ENCODE data around the gene RAB11FIP4.

Gene RAB11FIP4

DNA sequence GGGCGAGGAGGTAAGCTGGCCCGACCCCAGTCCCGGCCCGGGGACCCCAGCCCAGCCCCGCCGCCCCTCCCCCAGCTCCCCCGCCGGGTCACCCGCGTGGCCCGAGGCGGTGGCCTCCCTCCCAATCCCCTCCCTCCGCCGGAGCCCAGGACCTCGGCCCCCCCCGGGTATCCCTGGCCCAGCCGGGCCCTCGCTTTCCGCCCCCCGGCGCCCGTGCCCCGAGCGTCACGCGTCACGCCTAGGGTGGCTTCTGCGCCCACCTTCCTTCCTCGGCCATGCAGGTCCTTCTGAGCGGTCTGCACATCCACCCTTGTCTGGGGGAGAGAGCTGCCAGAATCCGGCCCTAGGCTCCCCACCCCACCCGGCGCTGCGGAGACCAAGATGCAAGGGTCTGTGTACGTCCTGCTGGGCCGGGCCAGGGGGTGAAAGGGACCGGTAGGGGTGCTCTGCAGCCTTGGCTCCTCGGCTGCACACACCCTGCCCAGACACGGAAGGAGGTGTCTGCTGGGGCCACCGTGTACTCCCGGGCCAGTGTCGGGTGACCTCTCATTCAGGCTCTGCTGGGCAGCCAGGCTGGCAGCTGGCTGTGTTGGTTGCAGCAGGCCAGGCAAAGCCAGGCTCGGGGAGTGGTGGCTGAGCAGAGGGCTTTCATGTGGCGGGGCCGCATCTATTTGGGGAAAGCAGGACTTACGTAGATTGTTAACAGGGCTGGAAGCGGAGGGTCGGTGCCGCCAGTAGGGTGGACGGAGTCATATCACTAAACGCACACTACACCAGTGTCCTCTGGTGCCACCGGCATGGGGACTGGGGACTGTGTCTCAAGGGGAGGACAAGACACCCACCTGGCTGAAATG lies 754 bp downstream of the RAB11FIP4 start:
- no peak overlapping the region for H3K4me3 ChIP-seq (ENCODE audit: control insufficient read depth, low read depth, low read length)
- TF ChIP-seq, protein P1, sequence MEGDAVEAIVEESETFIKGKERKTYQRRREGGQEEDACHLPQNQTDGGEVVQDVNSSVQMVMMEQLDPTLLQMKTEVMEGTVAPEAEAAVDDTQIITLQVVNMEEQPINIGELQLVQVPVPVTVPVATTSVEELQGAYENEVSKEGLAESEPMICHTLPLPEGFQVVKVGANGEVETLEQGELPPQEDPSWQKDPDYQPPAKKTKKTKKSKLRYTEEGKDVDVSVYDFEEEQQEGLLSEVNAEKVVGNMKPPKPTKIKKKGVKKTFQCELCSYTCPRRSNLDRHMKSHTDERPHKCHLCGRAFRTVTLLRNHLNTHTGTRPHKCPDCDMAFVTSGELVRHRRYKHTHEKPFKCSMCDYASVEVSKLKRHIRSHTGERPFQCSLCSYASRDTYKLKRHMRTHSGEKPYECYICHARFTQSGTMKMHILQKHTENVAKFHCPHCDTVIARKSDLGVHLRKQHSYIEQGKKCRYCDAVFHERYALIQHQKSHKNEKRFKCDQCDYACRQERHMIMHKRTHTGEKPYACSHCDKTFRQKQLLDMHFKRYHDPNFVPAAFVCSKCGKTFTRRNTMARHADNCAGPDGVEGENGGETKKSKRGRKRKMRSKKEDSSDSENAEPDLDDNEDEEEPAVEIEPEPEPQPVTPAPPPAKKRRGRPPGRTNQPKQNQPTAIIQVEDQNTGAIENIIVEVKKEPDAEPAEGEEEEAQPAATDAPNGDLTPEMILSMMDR (conservative IDR thresholded peaks at IDR 0.05; ENCODE audit: control insufficient read depth, insufficient read depth, low read depth, low read length), result no peak
- DNase-seq (ENCODE audit: low read depth), result no peak

DNA sequence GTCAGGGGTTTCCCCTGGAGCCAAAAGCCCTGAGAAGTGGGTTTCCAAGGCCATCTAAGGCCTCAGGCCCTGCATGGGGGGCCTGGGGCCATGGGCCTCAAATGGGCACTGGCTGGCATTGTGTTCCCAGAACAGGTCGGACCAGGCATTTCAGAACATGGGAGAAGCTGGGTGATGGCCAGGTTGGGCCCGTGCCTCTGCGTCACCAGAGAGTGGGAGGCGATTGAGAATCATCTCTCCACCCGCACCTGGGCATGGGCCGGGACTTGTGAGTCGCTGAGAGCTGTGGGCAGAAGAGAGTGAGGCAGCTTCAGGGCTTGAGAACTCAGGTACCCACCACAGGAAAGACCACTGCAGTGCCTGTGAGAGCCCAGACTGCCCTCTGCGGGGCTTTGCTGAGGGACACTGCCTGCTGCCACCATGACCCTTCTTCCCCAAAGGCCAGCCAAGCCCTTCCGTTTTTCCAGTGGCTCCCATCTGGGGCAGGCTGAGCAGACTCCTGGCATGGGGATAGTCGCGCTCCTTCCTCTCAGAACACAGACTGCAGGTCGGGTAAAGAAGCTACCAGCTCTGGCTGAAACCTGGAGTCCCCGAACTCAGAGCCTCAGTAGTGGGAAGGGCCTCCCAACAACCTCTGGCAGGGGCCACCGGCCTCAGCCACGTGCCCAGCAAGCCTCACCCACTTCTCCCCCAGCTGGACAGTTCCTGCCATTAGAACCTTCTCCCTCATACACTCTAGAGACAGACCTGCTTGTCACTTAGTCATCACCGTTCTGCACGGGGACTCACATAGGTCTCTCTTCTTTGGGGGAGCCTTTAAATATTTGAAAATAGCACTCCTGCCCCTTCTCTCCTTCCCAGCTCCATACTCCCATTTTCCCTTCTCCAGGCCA lies 1.6 kb downstream of the RAB11FIP4 start:
- no peak overlapping the region for H3K4me3 ChIP-seq (ENCODE audit: control insufficient read depth, low read depth, low read length)
- TF ChIP-seq, protein P1 (conservative IDR thresholded peaks at IDR 0.05; ENCODE audit: control insufficient read depth, insufficient read depth, low read depth, low read length), result no peak
- DNase-seq (ENCODE audit: low read depth), result no peak

DNA sequence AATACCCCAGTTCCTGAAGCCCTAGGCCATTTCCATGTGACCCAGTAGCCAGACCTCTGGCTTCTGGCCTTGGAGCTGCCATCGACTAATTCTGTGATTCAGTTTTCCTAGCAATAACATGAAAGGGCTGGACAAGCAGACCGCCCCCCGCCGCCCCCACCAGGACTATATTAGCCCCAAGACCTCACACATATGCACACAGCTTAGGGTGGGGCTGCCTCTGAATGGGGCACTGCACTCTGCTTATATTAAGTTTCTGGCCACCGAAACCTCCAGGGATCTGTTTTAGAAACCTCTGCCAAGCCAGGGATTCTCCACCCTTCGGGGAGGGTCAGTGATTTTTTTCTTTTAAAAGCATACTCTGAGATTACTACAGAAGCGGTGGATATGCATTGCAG lies 2.3 kb downstream of the RAB11FIP4 start:
- H3K4me3 ChIP-seq (ENCODE audit: control insufficient read depth, low read depth, low read length), result no peak overlapping the region
- no peak for DNase-seq (ENCODE audit: low read depth)
- TF ChIP-seq, protein P1 (conservative IDR thresholded peaks at IDR 0.05; ENCODE audit: control insufficient read depth, insufficient read depth, low read depth, low read length), result no peak

DNA sequence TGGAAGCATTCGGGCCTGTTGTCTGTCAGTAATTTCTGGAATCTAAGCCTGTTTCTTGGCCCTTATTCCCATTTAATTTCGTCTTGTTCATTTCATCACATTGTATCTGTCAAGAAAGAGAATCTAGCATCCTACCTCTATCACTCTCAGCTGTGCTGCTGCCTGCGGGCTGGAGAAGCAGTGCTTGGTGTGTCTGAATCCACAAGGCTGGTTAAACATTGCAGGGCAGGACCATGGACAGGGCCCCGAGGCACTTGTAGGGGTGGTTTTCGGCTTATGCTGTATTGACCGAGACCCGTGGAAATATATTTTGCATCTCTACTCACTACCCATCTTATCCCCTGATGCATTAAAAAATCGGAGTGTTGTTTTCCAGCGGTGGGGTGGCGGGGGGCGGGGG lies 3.1 kb downstream of the RAB11FIP4 start:
- H3K4me3 ChIP-seq (ENCODE audit: control insufficient read depth, low read depth, low read length), result no peak overlapping the region
- TF ChIP-seq, protein P1 (conservative IDR thresholded peaks at IDR 0.05; ENCODE audit: control insufficient read depth, insufficient read depth, low read depth, low read length), result no peak
- DNase-seq (ENCODE audit: low read depth), result peak; percentile 63

DNA sequence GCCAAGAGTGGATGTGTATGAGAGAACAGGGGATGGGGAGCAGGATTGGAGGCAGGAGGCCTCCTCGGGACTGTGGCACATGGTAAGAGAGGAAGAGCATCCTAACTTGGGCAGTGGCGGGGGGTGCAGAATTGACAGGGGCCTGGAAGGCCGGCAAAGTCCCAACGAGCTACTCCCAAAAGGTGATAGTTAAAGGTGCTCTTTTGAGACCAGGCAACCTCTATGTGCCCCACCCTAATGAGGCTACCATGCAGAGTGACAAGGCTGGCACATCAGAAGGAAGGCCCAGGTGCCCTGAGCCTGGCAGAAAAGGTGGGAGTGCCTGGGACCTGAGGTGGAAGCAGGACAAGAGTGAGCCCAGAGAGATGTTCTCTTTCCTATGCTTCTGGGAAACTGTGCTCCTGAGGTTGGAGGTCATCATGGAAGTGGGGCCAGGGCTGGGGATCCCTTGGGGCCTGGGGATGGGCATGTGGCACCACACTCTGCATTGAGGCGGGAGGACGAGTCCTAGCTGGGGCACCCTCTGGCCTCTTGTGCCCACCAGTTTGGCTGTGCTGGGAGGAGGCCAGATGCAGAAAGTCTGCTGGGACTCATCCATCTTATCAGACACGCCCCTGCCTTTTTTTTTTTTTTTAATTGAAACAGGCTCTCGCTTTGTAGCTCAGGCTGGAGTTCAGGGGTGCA lies 5.9 kb downstream of the RAB11FIP4 start:
- no peak overlapping the region for H3K4me3 ChIP-seq (ENCODE audit: control insufficient read depth, low read depth, low read length)
- DNase-seq (ENCODE audit: low read depth), result no peak
- TF ChIP-seq, protein P1 (conservative IDR thresholded peaks at IDR 0.05; ENCODE audit: control insufficient read depth, insufficient read depth, low read depth, low read length), result no peak

All from fibroblast of mammary gland (primary cell).